HEK293 (cell line): ENCODE results near the gene SP2.

Source experiments
- CTCF ChIA-PET: fragments of 350-600 bp; formaldehyde crosslinking; extraction: SDS; loops from one replicate; lab custom pipeline; 2021; ENCODE audit warnings: antibody characterized with exemption; lab: Yijun Ruan, JAX
- POLR2A ChIA-PET: fragments of 300-600 bp; formaldehyde crosslinking; extraction: SDS; loops from one replicate; lab custom pipeline; 2020; ENCODE audit warnings: antibody characterized with exemption, inconsistent platforms; lab: Yijun Ruan, JAX
- H3K27ac ChIP-seq: fragments of 200-500 bp; sonication (Bioruptor generic); 2 replicates; pipeline ENCODE4 v1.5.1; 2014; ENCODE audit warnings: low read depth, low read length, control low read depth, inconsistent platforms; ENCODE audit errors: extremely low read depth
- H3K36me3 ChIP-seq, 2 experiments: fragments of 200-500 bp in 1 of 2; sonication (Bioruptor generic) in 1 of 2; 1 replicate in 1 of 2; 2 replicates in 1 of 2; pipeline ENCODE4 v1.5.1; 2014 to 2017; ENCODE audit warnings: inconsistent platforms in 2 of 2, low read length in 2 of 2; ENCODE audit not compliant: control insufficient read depth in 2 of 2, insufficient read depth in 1 of 2
- H3K4me1 ChIP-seq: fragments of 200-500 bp; sonication (Bioruptor generic); 2 replicates; pipeline ENCODE4 v1.5.1; 2014; ENCODE audit warnings: mild to moderate bottlenecking, low read length, inconsistent platforms; ENCODE audit not compliant: control insufficient read depth, insufficient read depth
- H3K4me3 ChIP-seq: 2 replicates; pipeline ENCODE4 v1.5.1; 2011; ENCODE audit warnings: low read depth, mild to moderate bottlenecking, control low read depth, low read length, moderate library complexity
- H3K9me3 ChIP-seq: fragments of 200-500 bp; sonication (Bioruptor generic); 2 replicates; pipeline ENCODE4 v1.5.1; 2014; ENCODE audit warnings: low read depth, low read length, inconsistent platforms; ENCODE audit not compliant: control insufficient read depth, insufficient read depth
- PATZ1 ChIP-seq: fragments of 450-650 bp; formaldehyde crosslinking; IDR thresholded peaks from 2 replicates; pipeline ENCODE4 v1.5.1; 2016; ENCODE audit warnings: missing biosample characterization, missing genetic modification characterization
- PRDM2 ChIP-seq: fragments of 450-650 bp; formaldehyde crosslinking; IDR thresholded peaks from 2 replicates; pipeline ENCODE4 v1.5.1; 2016; ENCODE audit warnings: missing biosample characterization, missing genetic modification characterization, borderline replicate concordance
- SALL2 ChIP-seq: fragments of 450-650 bp; formaldehyde crosslinking; IDR thresholded peaks from 2 replicates; pipeline ENCODE4 v1.5.0; 2017; ENCODE audit warnings: missing biosample characterization, mild to moderate bottlenecking, missing genetic modification characterization, borderline replicate concordance
- SCRT1 ChIP-seq: fragments of 450-650 bp; formaldehyde crosslinking; IDR thresholded peaks from 2 replicates; pipeline ENCODE4 v1.5.1; 2016; ENCODE audit warnings: missing biosample characterization, missing genetic modification characterization, borderline replicate concordance
- ZNF202 ChIP-seq: fragments of 450-650 bp; formaldehyde crosslinking; IDR thresholded peaks from 2 replicates; pipeline ENCODE4 v1.5.1; 2016; ENCODE audit warnings: missing biosample characterization, missing genetic modification characterization, borderline replicate concordance
- ZNF214 ChIP-seq: fragments of 450-650 bp; formaldehyde crosslinking; IDR thresholded peaks from 2 replicates; pipeline ENCODE4 v1.5.1; 2017; ENCODE audit warnings: missing biosample characterization, mild to moderate bottlenecking, missing genetic modification characterization, borderline replicate concordance
- ZNF239 ChIP-seq: fragments of 450-650 bp; formaldehyde crosslinking; IDR thresholded peaks from 2 replicates; pipeline ENCODE4 v1.5.1; 2016; ENCODE audit warnings: missing biosample characterization, missing genetic modification characterization
- ZNF274 ChIP-seq, 2 experiments: fragments of 200-500 bp in 1 of 2; fragments of 450-650 bp in 1 of 2; sonication (Bioruptor generic) in 1 of 2; formaldehyde crosslinking in 1 of 2; IDR thresholded peaks; 2 replicates each; pipeline versions ENCODE4 v1.5.1 to v1.6.1; 2014 to 2016; ENCODE audit warnings: borderline replicate concordance in 1 of 2, inconsistent platforms in 1 of 2, low read length in 1 of 2, missing biosample characterization in 1 of 2, missing genetic modification characterization in 1 of 2
- ZNF366 ChIP-seq: fragments of 450-650 bp; formaldehyde crosslinking; conservative IDR thresholded peaks from 2 replicates; pipeline ENCODE4 v1.5.1; 2016; ENCODE audit warnings: missing biosample characterization, missing genetic modification characterization
- ZNF404 ChIP-seq: fragments of 450-650 bp; formaldehyde crosslinking; IDR thresholded peaks from 2 replicates; pipeline ENCODE4 v1.5.1; 2017; ENCODE audit warnings: missing biosample characterization, missing genetic modification characterization
- ZNF513 ChIP-seq: fragments of 450-650 bp; IDR thresholded peaks from 2 replicates; pipeline ENCODE4 v1.5.1; 2018; ENCODE audit warnings: missing biosample characterization, missing genetic modification characterization
- ZNF521 ChIP-seq: fragments of 450-650 bp; formaldehyde crosslinking; IDR thresholded peaks from 2 replicates; pipeline ENCODE4 v1.5.1; 2017; ENCODE audit warnings: missing biosample characterization, mild to moderate bottlenecking, missing genetic modification characterization
- ZNF549 ChIP-seq: fragments of 450-650 bp; IDR thresholded peaks from 2 replicates; pipeline ENCODE4 v1.5.1; 2018; ENCODE audit warnings: missing biosample characterization, missing genetic modification characterization, mild to moderate bottlenecking, inconsistent platforms, moderate library complexity
- ZNF585B ChIP-seq: fragments of 450-650 bp; formaldehyde crosslinking; IDR thresholded peaks from 2 replicates; pipeline ENCODE4 v1.5.1; 2016; ENCODE audit warnings: missing biosample characterization, missing genetic modification characterization
- ZSCAN16 ChIP-seq: fragments of 450-650 bp; formaldehyde crosslinking; IDR thresholded peaks from 2 replicates; pipeline ENCODE4 v1.5.1; 2016; ENCODE audit warnings: missing biosample characterization, missing genetic modification characterization
- ZSCAN18 ChIP-seq: fragments of 450-650 bp; formaldehyde crosslinking; IDR thresholded peaks from 2 replicates; pipeline ENCODE4 v1.5.1; 2016; ENCODE audit warnings: missing biosample characterization, missing genetic modification characterization

The SP2 gene

GRCh38 chr17:47848198-47848513, 47.9 kb upstream of the SP2 start (continued):
- no peak for TF ChIP-seq PRDM2 (tag by site-specific recombination)
- no peak for TF ChIP-seq ZNF585B (tag by site-specific recombination)
- no peak for TF ChIP-seq ZNF202 (tag by site-specific recombination)
- no peak for TF ChIP-seq ZNF513 (tag by site-specific recombination)
- TF ChIP-seq ZNF521 (tag by site-specific recombination): no peak
- no peak for TF ChIP-seq ZSCAN16 (tag by site-specific recombination)
- TF ChIP-seq, all 188 proteins: peak for 0

- Histone ChIP-seq H3K4me3 (peak overlapping the region; percentile 46), H3K4me1 (peaks cover 4% of the 10 kb centered on the region; the same call in 1 of the 2 replicates), H3K27ac (no peak overlapping the region; the same call in 1 of the 2 replicates), H3K9me3 (no peaks in the 10 kb centered on the region), H3K36me3 (peaks cover 0 to 4% of the 10 kb centered on the region in 2 experiments; a peak in 1 of 3 replicates)
- CTCF ChIA-PET: interaction anchor here (0.6 to 19.4 kb wide), 9 partner anchors 7 to 196 kb away, joined by 3 to 837 read pairs (median 3); partner anchors contain the start of genes SCRN2 and SP2
- TF ChIP-seq ZNF404 (tag by site-specific recombination) (no peak), PATZ1 (no peak), ZNF214 (tag by site-specific recombination) (no peak), ZNF239 (tag by site-specific recombination) (no peak), SALL2 (tag by site-specific recombination) (no peak), SCRT1 (no peak), ZNF274 (IDR thresholded peaks at IDR 0.05; ENCODE audit: low read length) (no peak), ZNF274 (tag by site-specific recombination; IDR thresholded peaks at IDR 0.05; ENCODE audit: borderline replicate concordance) (no peak), ZSCAN18 (no peak), ZNF549 (tag by site-specific recombination) (no peak), ZNF366 (no peak)
- POLR2A ChIA-PET: interaction anchor here (1.0 to 3.0 kb wide), 8 partner anchors 9 to 642 kb away, joined by 3 to 15 read pairs (median 4); partner anchors contain the start of genes LRRC46, MRPL10, SCRN2 and SP2
Observed at GRCh38 chr17:47850373-47850691, 45.7 kb upstream of the SP2 start.
